GM23248 (cell line): Measurements from ENCODE around the gene ZBTB6.

Experiments used
- EZH2 ChIP-seq: fragments of 200-600 bp; sonication (generic); IDR thresholded peaks from 2 replicates; pipeline ENCODE4 v1.6.1; 2018; ENCODE audit warnings: antibody characterized with exemption, mild to moderate bottlenecking; ENCODE audit not compliant: insufficient read depth, poor library complexity, severe bottlenecking
- EZH2phosphoT487 ChIP-seq: fragments of 200-600 bp; sonication (generic); IDR thresholded peaks from 2 replicates; pipeline ENCODE4 v1.6.1; 2018; ENCODE audit warnings: antibody characterized with exemption, moderate library complexity, mild to moderate bottlenecking, low read depth; ENCODE audit not compliant: insufficient read depth

DNA sequence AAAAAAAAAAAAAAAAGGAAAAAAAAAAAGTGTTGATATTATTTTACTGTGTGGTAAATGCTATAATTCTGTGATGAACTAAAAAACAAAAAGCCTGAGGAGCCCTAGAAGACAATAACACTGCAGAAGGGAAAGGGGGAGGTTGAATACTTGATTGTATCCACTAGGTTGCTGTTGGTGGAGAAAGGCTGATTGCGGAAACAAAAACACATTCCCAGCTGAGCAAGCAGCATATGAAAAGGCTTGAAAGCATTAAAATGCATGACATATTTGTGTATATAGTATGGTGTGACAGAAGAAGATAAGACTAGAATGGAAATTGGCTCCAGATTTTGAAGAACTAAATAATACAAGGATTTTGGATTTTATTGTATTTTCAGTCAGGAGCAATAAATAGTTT is 36.6 kb upstream of the ZBTB6 start:
- TF ChIP-seq EZH2 = no peak
- TF ChIP-seq EZH2phosphoT487 = no peak
